H1 (cell line): ENCODE data around the gene CITED1. TPM values are rescaled to one million over a fixed set of nuclear protein-coding genes. Genes with fewer than 3 reads are reported as not detected.

Experiments
- ASH2L ChIP-seq: fragments of 200-600, 300-600 bp; sonication (generic); IDR thresholded peaks from one replicate; pipeline ENCODE4 v1.7.1; 2017; ENCODE audit warnings: low read length
- BCL11A ChIP-seq, 2 experiments: IDR thresholded peaks; one replicate each; pipeline ENCODE4 v1.6.1; 2011; ENCODE audit warnings: low read depth in 2 of 2, low read length in 2 of 2, mild to moderate bottlenecking in 2 of 2
- CHD2 ChIP-seq: IDR thresholded peaks from 2 replicates; pipeline ENCODE4 v1.6.1; 2012; ENCODE audit warnings: low read length, improper control_type of control experiment
- CREB1 ChIP-seq: IDR thresholded peaks from 2 replicates; pipeline ENCODE4 v1.6.1; 2012; ENCODE audit warnings: inconsistent platforms
- KDM4A ChIP-seq: IDR thresholded peaks from one replicate; pipeline ENCODE4 v1.7.1; 2012; ENCODE audit warnings: low read depth, mild to moderate bottlenecking, moderate library complexity, low read length, inconsistent platforms; ENCODE audit not compliant: severe bottlenecking
- RXRA ChIP-seq: IDR thresholded peaks from 2 replicates; pipeline ENCODE4 v1.6.1; 2011; ENCODE audit warnings: low read depth, mild to moderate bottlenecking, low read length, moderate library complexity; ENCODE audit not compliant: insufficient read depth
- SIN3A ChIP-seq, 2 experiments: IDR thresholded peaks in 1 of 2; conservative IDR thresholded peaks in 1 of 2; 2 replicates each; pipeline ENCODE4 v1.6.1; 2011 to 2012; ENCODE audit warnings: low read length in 2 of 2, improper control_type of control experiment in 1 of 2, low read depth in 1 of 2, mild to moderate bottlenecking in 1 of 2
- SUZ12 ChIP-seq: fragments of 200-600 bp; sonication (generic); IDR thresholded peaks from 2 replicates; pipeline ENCODE4 v1.6.1; 2012; ENCODE audit warnings: mild to moderate bottlenecking, inconsistent platforms, low read length, moderate library complexity, mixed read lengths
- TAF1 ChIP-seq: IDR thresholded peaks from 2 replicates; pipeline ENCODE4 v1.6.1; 2011; ENCODE audit warnings: mild to moderate bottlenecking, low read depth, low read length
- TBP ChIP-seq: IDR thresholded peaks from 2 replicates; pipeline ENCODE4 v1.6.1; 2011; ENCODE audit warnings: low read depth, low read length, improper control_type of control experiment
- polyA plus RNA-seq, 7 experiments: library from polyadenylated mRNA; depleted of rRNA in 3 of 7; stranded (reverse) in 5 of 7; unstranded in 2 of 7; fragments of >200 nt in 5 of 7; fragments of 200-250 nt in 2 of 7; gene quantifications; 1 replicate in 5 of 7; 2 replicates in 1 of 7; 4 replicates in 1 of 7; pipeline versions ENCODE4 v1.2.1 to v1.2.3, GENCODE V29; 2011 to 2013; ENCODE audit warnings: missing spikeins in 2 of 7, mixed read lengths in 2 of 7
- total RNA-seq: library from RNA; stranded (reverse); fragmentation: NEBNext Ultra II Directional; extraction: Animal tissue kit (Norgen Biotek cat#: 25700); gene quantifications from 2 replicates; pipeline ENCODE4 v1.2.1, GENCODE V29; 2021
- TF ChIP-seq, protein P1 (sequence below): fragments of 300-600 bp; sonication (generic); IDR thresholded peaks from 2 replicates; pipeline ENCODE4 v1.7.1; 2012; ENCODE audit warnings: low read length, moderate library complexity, mild to moderate bottlenecking, inconsistent platforms; ENCODE audit not compliant: insufficient replicate concordance
- TF ChIP-seq, protein P2 (sequence below): IDR thresholded peaks from 2 replicates; pipeline ENCODE4 v1.6.1; 2011; ENCODE audit warnings: low read depth, mild to moderate bottlenecking, low read length; ENCODE audit not compliant: insufficient read depth

Gene CITED1
- total and polyA plus RNA-seq, 2 of the 8 experiments (the other 6 are each of a cell fraction or from before 2014, with no cell fraction given): 1.2 to 2.4 TPM

DNA sequence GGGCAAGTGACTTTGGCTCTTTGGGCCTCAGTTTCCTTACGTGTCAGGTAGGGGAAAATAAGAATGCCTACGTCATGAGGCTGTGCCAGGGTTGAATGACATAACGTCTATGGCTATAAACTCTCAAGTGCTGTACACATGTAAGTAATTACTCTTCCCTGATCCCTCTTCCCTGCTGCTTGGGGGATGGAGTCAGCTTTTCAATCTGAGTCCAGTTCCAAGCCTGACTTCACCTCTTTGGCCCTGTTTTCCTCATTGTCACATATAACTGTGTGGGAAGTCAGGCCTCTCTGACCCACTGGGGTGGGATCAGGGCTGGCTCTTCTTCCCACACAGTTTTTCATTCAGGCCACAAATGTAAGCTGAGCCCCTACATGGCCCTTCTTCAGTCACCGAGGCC lies 11.4 kb upstream of the CITED1 start (continued):
- TF ChIP-seq, protein P1, sequence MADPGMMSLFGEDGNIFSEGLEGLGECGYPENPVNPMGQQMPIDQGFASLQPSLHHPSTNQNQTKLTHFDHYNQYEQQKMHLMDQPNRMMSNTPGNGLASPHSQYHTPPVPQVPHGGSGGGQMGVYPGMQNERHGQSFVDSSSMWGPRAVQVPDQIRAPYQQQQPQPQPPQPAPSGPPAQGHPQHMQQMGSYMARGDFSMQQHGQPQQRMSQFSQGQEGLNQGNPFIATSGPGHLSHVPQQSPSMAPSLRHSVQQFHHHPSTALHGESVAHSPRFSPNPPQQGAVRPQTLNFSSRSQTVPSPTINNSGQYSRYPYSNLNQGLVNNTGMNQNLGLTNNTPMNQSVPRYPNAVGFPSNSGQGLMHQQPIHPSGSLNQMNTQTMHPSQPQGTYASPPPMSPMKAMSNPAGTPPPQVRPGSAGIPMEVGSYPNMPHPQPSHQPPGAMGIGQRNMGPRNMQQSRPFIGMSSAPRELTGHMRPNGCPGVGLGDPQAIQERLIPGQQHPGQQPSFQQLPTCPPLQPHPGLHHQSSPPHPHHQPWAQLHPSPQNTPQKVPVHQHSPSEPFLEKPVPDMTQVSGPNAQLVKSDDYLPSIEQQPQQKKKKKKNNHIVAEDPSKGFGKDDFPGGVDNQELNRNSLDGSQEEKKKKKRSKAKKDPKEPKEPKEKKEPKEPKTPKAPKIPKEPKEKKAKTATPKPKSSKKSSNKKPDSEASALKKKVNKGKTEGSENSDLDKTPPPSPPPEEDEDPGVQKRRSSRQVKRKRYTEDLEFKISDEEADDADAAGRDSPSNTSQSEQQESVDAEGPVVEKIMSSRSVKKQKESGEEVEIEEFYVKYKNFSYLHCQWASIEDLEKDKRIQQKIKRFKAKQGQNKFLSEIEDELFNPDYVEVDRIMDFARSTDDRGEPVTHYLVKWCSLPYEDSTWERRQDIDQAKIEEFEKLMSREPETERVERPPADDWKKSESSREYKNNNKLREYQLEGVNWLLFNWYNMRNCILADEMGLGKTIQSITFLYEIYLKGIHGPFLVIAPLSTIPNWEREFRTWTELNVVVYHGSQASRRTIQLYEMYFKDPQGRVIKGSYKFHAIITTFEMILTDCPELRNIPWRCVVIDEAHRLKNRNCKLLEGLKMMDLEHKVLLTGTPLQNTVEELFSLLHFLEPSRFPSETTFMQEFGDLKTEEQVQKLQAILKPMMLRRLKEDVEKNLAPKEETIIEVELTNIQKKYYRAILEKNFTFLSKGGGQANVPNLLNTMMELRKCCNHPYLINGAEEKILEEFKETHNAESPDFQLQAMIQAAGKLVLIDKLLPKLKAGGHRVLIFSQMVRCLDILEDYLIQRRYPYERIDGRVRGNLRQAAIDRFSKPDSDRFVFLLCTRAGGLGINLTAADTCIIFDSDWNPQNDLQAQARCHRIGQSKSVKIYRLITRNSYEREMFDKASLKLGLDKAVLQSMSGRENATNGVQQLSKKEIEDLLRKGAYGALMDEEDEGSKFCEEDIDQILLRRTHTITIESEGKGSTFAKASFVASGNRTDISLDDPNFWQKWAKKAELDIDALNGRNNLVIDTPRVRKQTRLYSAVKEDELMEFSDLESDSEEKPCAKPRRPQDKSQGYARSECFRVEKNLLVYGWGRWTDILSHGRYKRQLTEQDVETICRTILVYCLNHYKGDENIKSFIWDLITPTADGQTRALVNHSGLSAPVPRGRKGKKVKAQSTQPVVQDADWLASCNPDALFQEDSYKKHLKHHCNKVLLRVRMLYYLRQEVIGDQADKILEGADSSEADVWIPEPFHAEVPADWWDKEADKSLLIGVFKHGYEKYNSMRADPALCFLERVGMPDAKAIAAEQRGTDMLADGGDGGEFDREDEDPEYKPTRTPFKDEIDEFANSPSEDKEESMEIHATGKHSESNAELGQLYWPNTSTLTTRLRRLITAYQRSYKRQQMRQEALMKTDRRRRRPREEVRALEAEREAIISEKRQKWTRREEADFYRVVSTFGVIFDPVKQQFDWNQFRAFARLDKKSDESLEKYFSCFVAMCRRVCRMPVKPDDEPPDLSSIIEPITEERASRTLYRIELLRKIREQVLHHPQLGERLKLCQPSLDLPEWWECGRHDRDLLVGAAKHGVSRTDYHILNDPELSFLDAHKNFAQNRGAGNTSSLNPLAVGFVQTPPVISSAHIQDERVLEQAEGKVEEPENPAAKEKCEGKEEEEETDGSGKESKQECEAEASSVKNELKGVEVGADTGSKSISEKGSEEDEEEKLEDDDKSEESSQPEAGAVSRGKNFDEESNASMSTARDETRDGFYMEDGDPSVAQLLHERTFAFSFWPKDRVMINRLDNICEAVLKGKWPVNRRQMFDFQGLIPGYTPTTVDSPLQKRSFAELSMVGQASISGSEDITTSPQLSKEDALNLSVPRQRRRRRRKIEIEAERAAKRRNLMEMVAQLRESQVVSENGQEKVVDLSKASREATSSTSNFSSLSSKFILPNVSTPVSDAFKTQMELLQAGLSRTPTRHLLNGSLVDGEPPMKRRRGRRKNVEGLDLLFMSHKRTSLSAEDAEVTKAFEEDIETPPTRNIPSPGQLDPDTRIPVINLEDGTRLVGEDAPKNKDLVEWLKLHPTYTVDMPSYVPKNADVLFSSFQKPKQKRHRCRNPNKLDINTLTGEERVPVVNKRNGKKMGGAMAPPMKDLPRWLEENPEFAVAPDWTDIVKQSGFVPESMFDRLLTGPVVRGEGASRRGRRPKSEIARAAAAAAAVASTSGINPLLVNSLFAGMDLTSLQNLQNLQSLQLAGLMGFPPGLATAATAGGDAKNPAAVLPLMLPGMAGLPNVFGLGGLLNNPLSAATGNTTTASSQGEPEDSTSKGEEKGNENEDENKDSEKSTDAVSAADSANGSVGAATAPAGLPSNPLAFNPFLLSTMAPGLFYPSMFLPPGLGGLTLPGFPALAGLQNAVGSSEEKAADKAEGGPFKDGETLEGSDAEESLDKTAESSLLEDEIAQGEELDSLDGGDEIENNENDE: no peak
- TF ChIP-seq BCL11A (IDR thresholded peaks at IDR 0.05; ENCODE audit: low read depth in 2 of 2, low read length in 2 of 2): no peak
- no peak for TF ChIP-seq RXRA
- TF ChIP-seq SIN3A (conservative IDR thresholded peaks at IDR 0.05 in 1 of 2, IDR thresholded peaks at IDR 0.05 in 1 of 2; ENCODE audit: low read depth in 1 of 2, low read length in 2 of 2): no peak
- TF ChIP-seq TAF1: no peak
- no peak for TF ChIP-seq CREB1
- TF ChIP-seq TBP: no peak
- TF ChIP-seq ASH2L: no peak
- no peak for TF ChIP-seq SUZ12
- TF ChIP-seq CHD2: no peak
- no peak for TF ChIP-seq KDM4A
- TF ChIP-seq, protein P2, sequence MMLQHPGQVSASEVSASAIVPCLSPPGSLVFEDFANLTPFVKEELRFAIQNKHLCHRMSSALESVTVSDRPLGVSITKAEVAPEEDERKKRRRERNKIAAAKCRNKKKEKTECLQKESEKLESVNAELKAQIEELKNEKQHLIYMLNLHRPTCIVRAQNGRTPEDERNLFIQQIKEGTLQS: no peak
